H9 (cell line): ENCODE data around the gene JARID2. TPM values are rescaled to one million over a fixed set of nuclear protein-coding genes. Genes with fewer than 3 reads are reported as not detected.

Experiments
- DNase-seq: peaks from one replicate; pipeline ENCODE4 v3.0.0-alpha.2; 2017
- H2AFZ ChIP-seq: one replicate; pipeline ENCODE4 v1.6.1; 2013; ENCODE audit warnings: mild to moderate bottlenecking, low read length, control low read depth, moderate library complexity
- H2AK5ac ChIP-seq: 2 replicates; pipeline ENCODE4 v1.6.1; 2013; ENCODE audit warnings: low read length, control low read depth, mixed read lengths; ENCODE audit not compliant: insufficient read length
- H2BK120ac ChIP-seq: one replicate; pipeline ENCODE4 v1.6.1; 2013; ENCODE audit warnings: low read depth, mild to moderate bottlenecking, low read length, control low read depth, inconsistent platforms; ENCODE audit not compliant: poor library complexity, severe bottlenecking
- H2BK12ac ChIP-seq: 2 replicates; pipeline ENCODE4 v1.6.1; 2013; ENCODE audit warnings: low read length, control low read depth, mixed read lengths, low read depth; ENCODE audit not compliant: insufficient read length
- H2BK15ac ChIP-seq: 2 replicates; pipeline ENCODE4 v1.6.1; 2013; ENCODE audit warnings: low read depth, low read length, control low read depth
- H2BK20ac ChIP-seq: one replicate; pipeline ENCODE4 v1.6.1; 2013; ENCODE audit warnings: low read depth, mild to moderate bottlenecking, low read length, control low read depth, inconsistent platforms; ENCODE audit not compliant: poor library complexity, severe bottlenecking
- H2BK5ac ChIP-seq: 2 replicates; pipeline ENCODE4 v1.6.1; 2013; ENCODE audit warnings: low read length, control low read depth, mixed read lengths; ENCODE audit not compliant: insufficient read length
- H3K14ac ChIP-seq: 2 replicates; pipeline ENCODE4 v1.6.1; 2013; ENCODE audit warnings: low read length, control low read depth; ENCODE audit not compliant: insufficient read depth
- H3K18ac ChIP-seq: 2 replicates; pipeline ENCODE4 v1.6.1; 2013; ENCODE audit warnings: low read depth, mild to moderate bottlenecking, mixed read lengths, low read length, control low read depth; ENCODE audit not compliant: insufficient read length
- H3K23ac ChIP-seq: 2 replicates; pipeline ENCODE4 v1.6.1; 2013; ENCODE audit warnings: low read length, control low read depth, mixed read lengths, low read depth; ENCODE audit not compliant: insufficient read length
- H3K23me2 ChIP-seq: 2 replicates; pipeline ENCODE4 v1.6.1; 2013; ENCODE audit warnings: low read depth, mild to moderate bottlenecking, mixed read lengths, low read length, control low read depth; ENCODE audit not compliant: insufficient read length, poor library complexity, severe bottlenecking
- H3K27ac ChIP-seq: 2 replicates; pipeline ENCODE4 v1.5.1; 2013; ENCODE audit warnings: low read length, control low read depth, mixed read lengths, low read depth; ENCODE audit not compliant: insufficient read length
- H3K27me3 ChIP-seq: 2 replicates; pipeline ENCODE4 v1.6.1; 2013; ENCODE audit warnings: low read length, control low read depth, inconsistent platforms; ENCODE audit not compliant: insufficient read depth
- H3K4ac ChIP-seq: 2 replicates; pipeline ENCODE4 v1.6.1; 2013; ENCODE audit warnings: low read depth, mild to moderate bottlenecking, control low read depth, inconsistent platforms, low read length, moderate library complexity
- H3K4me1 ChIP-seq: 2 replicates; pipeline ENCODE4 v1.6.1; 2013; ENCODE audit warnings: low read length, control low read depth, inconsistent platforms; ENCODE audit not compliant: insufficient read depth
- H3K4me2 ChIP-seq: 2 replicates; pipeline ENCODE4 v1.6.1; 2013; ENCODE audit warnings: low read length, control low read depth, mixed read lengths; ENCODE audit not compliant: insufficient read length, insufficient read depth
- H3K56ac ChIP-seq: 2 replicates; pipeline ENCODE4 v1.6.1; 2013; ENCODE audit warnings: low read depth, mild to moderate bottlenecking, mixed read lengths, low read length, control low read depth; ENCODE audit not compliant: insufficient read length
- H3K79me1 ChIP-seq: 2 replicates; pipeline ENCODE4 v1.6.1; 2013; ENCODE audit warnings: low read depth, mild to moderate bottlenecking, moderate library complexity, low read length, control low read depth, inconsistent platforms; ENCODE audit not compliant: insufficient read depth, poor library complexity, severe bottlenecking
- H3K79me2 ChIP-seq: 2 replicates; pipeline ENCODE4 v1.6.1; 2013; ENCODE audit warnings: low read length, control low read depth, inconsistent platforms; ENCODE audit not compliant: insufficient read depth
- H3K9ac ChIP-seq: 2 replicates; pipeline ENCODE4 v1.6.1; 2013; ENCODE audit warnings: low read length, control low read depth, mixed read lengths; ENCODE audit not compliant: insufficient read length; ENCODE audit errors: extremely low read depth
- H3K9me3 ChIP-seq: one replicate; pipeline ENCODE4 v1.6.1; 2013; ENCODE audit warnings: low read depth, low read length, inconsistent platforms; ENCODE audit not compliant: control insufficient read depth
- H3T11ph ChIP-seq: one replicate; pipeline ENCODE4 v1.6.1; 2013; ENCODE audit warnings: mild to moderate bottlenecking, low read length, control low read depth, inconsistent platforms
- H4K20me1 ChIP-seq: one replicate; pipeline ENCODE4 v1.6.1; 2013; ENCODE audit not compliant: control insufficient read depth, insufficient read length, insufficient read depth
- H4K5ac ChIP-seq: 2 replicates; pipeline ENCODE4 v1.6.1; 2013; ENCODE audit warnings: low read depth, mild to moderate bottlenecking, mixed read lengths, low read length, control low read depth; ENCODE audit not compliant: insufficient read length
- H4K8ac ChIP-seq: replicated peaks from 2 replicates; pipeline ENCODE4 v1.6.1; 2013; ENCODE audit warnings: low read length, control low read depth, mixed read lengths, low read depth; ENCODE audit not compliant: insufficient read length
- H4K91ac ChIP-seq: 2 replicates; pipeline ENCODE4 v1.6.1; 2013; ENCODE audit warnings: low read depth, mild to moderate bottlenecking, moderate library complexity, mixed read lengths, low read length, control low read depth; ENCODE audit not compliant: insufficient read length
- H3K27ac Mint-ChIP-seq, 3 experiments: 2 replicates in 2 of 3; 3 replicates in 1 of 3; pipeline ENCODE4 v1.8.0; 2020 to 2021; ENCODE audit warnings: mixed read lengths in 3 of 3, mild to moderate bottlenecking in 1 of 3, moderate library complexity in 1 of 3
- H3K27me3 Mint-ChIP-seq: 2 replicates; pipeline ENCODE4 v1.8.0; 2021; ENCODE audit warnings: low read depth, mild to moderate bottlenecking, moderate library complexity, mixed read lengths
- H3K36me3 Mint-ChIP-seq, 3 experiments: 2 replicates in 2 of 3; 3 replicates in 1 of 3; pipeline ENCODE4 v1.8.0; 2020 to 2021; ENCODE audit warnings: low read depth in 3 of 3, mixed read lengths in 3 of 3; ENCODE audit not compliant: insufficient read depth in 1 of 3
- H3K4me1 Mint-ChIP-seq, 2 experiments: 2 replicates each; pipeline ENCODE4 v1.8.0; 2020; ENCODE audit warnings: mixed read lengths in 2 of 2
- H3K4me3 Mint-ChIP-seq, 2 experiments: 2 replicates in 1 of 2; 3 replicates in 1 of 2; pipeline ENCODE4 v1.8.0; 2020 to 2021; ENCODE audit warnings: mild to moderate bottlenecking in 2 of 2, mixed read lengths in 2 of 2, moderate library complexity in 1 of 2
- H3K9me3 Mint-ChIP-seq, 2 experiments: 2 replicates in 1 of 2; 3 replicates in 1 of 2; pipeline ENCODE4 v1.8.0; 2020; ENCODE audit warnings: mild to moderate bottlenecking in 2 of 2, mixed read lengths in 2 of 2, moderate library complexity in 1 of 2
- CTCF ChIP-seq: fragments of 200-600 bp; sonication (generic); conservative IDR thresholded peaks from 3 replicates; pipeline ENCODE4 v1.8.0; 2021; ENCODE audit warnings: antibody characterized with exemption, mild to moderate bottlenecking
- WGBS: extraction: QIAGEN DNeasy Blood & Tissue Kit; methylation state at CpG from one replicate; pipeline ENCODE4 v1.1.7; 2013; ENCODE audit warnings: missing lambda C conversion rate, low lambda C conversion rate, mixed read lengths; ENCODE audit not compliant: insufficient read length; ENCODE audit errors: extremely low coverage; 5-methylcytosine and 5-hydroxymethylcytosine counted together
- total RNA-seq: library from RNA; stranded (reverse); gene quantifications from 2 replicates; pipeline ENCODE4 v1.2.1, GENCODE V29; 2021

The JARID2 gene
- total RNA-seq, 1 experiment from 2014 or later, result 174 TPM

- Histone ChIP-seq H3K4me1 (peaks cover 21% of the 10 kb centered on the region), H3K23me2 (no peaks in the 10 kb centered on the region), H4K20me1 (peaks cover 4% of the 10 kb centered on the region)
Measured at GRCh38 chr6:15389084-15389764, 143.4 kb downstream of the JARID2 start.

More at GRCh38 chr6:15389084-15389764, 143.4 kb downstream of the JARID2 start:
- DNase-seq, result no peak
- no peak overlapping the region for H3K4ac ChIP-seq
- H3T11ph ChIP-seq, result no peak overlapping the region
- H4K8ac ChIP-seq, result no peak overlapping the region
- no peak overlapping the region for H3K18ac ChIP-seq
- H2BK5ac ChIP-seq, result no peak overlapping the region
- H3K14ac ChIP-seq, result no peak overlapping the region
- no CpG with 5 or more reads among the region's 6 CpGs for WGBS
- H2AK5ac ChIP-seq, result no peak overlapping the region
- H3K9me3 Mint-ChIP-seq, result no peaks in the 10 kb centered on the region
- peaks cover 96% of the 10 kb centered on the region for H3K79me2 ChIP-seq
- TF ChIP-seq CTCF, result no peak
- no peak overlapping the region for H3K56ac ChIP-seq
- no peak overlapping the region for H4K91ac ChIP-seq
- H3K23ac ChIP-seq, result no peak overlapping the region
- peaks cover 70 to 79% of the 10 kb centered on the region in 2 experiments for H3K4me1 Mint-ChIP-seq
- H3K27ac ChIP-seq, result no peak overlapping the region
- no peak overlapping the region for H2BK20ac ChIP-seq
- H2BK15ac ChIP-seq, result no peak overlapping the region
- H3K9ac ChIP-seq, result no peak overlapping the region
- no peaks in the 10 kb centered on the region for H3K79me1 ChIP-seq
- H3K27me3 Mint-ChIP-seq, result peaks cover 2% of the 10 kb centered on the region; the same call in 1 of the 2 replicates
- no peak overlapping the region for H2BK12ac ChIP-seq
- no peak overlapping the region for H4K5ac ChIP-seq
- 0 out of 5 replicates have a peak overlapping the region, but pooled peaks of 1 of the 2 experiments have one; percentile 19 for H3K4me3 Mint-ChIP-seq
- peak overlapping the region in 1 of 3 experiments; percentile 45; a peak in 2 of 7 replicates for H3K27ac Mint-ChIP-seq
- no peaks in the 10 kb centered on the region for H3K27me3 ChIP-seq
- no peak overlapping the region for H2AFZ ChIP-seq
- H3K9me3 ChIP-seq, result no peaks in the 10 kb centered on the region
- H2BK120ac ChIP-seq, result no peak overlapping the region
- H3K36me3 Mint-ChIP-seq, result peaks cover 0 to 16% (median 11%) of the 10 kb centered on the region in 3 experiments; a peak in 6 of 7 replicates
- H3K4me2 ChIP-seq, result no peak overlapping the region
